Choroid plexus epithelial cell (primary cell): Measurements from ENCODE around the gene SSUH2.

Experiments
- DNase-seq: peaks from one replicate; pipeline ENCODE4 v3.0.0-alpha.2; 2010; ENCODE audit warnings: low read depth
- H3K4me3 ChIP-seq: 2 replicates; pipeline ENCODE4 v1.5.1; 2011; ENCODE audit warnings: low read depth, mild to moderate bottlenecking, control low read depth, low read length, moderate library complexity
- TF ChIP-seq, protein P1 (sequence below): conservative IDR thresholded peaks from 2 replicates; pipeline ENCODE4 v1.5.1; 2011; ENCODE audit warnings: low read depth, mild to moderate bottlenecking, control low read depth, inconsistent platforms, low read length, moderate library complexity

Gene SSUH2

DNA sequence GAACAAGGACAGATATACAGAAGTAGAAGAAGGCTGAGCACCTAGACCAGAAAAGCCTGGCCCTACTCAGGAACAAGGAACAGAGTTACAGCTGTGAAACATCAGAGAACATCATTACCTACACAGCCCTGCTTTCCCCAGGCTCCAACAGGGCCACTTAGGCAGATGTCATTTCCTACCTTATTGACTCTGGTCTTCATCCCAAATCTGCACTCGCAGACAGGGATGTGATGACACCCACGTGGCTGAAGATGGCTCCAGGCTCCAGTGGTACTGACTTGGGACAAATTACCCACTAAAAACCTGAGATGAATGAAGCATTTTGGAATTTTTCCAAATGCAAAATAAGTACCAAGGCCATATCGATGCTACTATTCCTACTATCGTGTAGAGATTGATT lies 18.0 kb upstream of the SSUH2 start:
- TF ChIP-seq, protein P1, sequence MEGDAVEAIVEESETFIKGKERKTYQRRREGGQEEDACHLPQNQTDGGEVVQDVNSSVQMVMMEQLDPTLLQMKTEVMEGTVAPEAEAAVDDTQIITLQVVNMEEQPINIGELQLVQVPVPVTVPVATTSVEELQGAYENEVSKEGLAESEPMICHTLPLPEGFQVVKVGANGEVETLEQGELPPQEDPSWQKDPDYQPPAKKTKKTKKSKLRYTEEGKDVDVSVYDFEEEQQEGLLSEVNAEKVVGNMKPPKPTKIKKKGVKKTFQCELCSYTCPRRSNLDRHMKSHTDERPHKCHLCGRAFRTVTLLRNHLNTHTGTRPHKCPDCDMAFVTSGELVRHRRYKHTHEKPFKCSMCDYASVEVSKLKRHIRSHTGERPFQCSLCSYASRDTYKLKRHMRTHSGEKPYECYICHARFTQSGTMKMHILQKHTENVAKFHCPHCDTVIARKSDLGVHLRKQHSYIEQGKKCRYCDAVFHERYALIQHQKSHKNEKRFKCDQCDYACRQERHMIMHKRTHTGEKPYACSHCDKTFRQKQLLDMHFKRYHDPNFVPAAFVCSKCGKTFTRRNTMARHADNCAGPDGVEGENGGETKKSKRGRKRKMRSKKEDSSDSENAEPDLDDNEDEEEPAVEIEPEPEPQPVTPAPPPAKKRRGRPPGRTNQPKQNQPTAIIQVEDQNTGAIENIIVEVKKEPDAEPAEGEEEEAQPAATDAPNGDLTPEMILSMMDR: no peak
- no peak overlapping the region for H3K4me3 ChIP-seq
- DNase-seq: no peak

DNA sequence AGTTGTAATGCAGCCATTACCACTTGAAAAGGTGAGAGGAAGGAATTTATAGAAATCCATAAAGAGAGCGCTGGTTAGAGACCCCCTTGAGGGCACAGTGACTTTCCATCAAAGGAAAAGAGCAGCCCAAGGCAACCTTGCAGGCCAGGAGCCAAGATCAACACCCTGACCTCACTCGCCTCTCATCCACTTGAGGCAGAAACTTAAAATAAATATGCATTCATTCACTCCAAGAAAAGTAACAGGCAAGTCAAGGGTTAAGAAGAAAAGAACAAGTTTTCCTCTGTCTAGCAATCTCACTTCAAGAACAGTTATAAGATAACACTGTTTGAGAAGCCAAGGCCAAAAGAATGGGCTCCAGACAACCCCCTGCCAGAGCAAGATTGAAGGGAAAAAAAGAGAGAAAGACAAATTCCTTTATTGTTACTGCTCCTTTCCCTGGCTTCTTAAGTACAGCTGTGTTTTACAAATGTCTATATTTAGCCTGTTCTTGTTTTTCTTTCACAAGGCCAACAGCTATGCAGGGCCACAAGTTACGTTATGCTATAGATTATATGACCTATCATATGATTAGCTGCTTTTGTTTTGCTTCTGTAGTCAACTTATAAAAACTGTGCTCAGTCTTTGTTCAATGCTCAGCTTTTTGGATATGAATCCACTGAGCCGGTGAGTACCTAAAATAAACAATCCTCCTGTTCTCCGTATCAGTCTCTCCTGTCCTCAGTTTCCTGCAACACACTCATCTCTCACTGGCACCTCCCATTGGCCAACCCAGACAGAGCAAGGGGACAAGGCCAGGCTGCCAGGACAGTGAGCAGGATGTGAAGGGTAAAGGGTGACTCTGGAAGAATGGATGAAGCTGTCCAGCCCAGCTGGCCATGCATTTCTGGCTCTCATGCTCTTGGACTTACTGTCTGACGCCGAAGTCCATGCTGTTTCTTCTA lies 15.8 kb upstream of the SSUH2 start:
- H3K4me3 ChIP-seq: no peak overlapping the region
- DNase-seq: peak; percentile 83
- TF ChIP-seq, protein P1: no peak

GRCh38 chr3:8659242-8659641 lies 14.6 kb upstream of the SSUH2 start:
- no peak overlapping the region for H3K4me3 ChIP-seq
- TF ChIP-seq, protein P1: no peak
- no peak for DNase-seq

DNA sequence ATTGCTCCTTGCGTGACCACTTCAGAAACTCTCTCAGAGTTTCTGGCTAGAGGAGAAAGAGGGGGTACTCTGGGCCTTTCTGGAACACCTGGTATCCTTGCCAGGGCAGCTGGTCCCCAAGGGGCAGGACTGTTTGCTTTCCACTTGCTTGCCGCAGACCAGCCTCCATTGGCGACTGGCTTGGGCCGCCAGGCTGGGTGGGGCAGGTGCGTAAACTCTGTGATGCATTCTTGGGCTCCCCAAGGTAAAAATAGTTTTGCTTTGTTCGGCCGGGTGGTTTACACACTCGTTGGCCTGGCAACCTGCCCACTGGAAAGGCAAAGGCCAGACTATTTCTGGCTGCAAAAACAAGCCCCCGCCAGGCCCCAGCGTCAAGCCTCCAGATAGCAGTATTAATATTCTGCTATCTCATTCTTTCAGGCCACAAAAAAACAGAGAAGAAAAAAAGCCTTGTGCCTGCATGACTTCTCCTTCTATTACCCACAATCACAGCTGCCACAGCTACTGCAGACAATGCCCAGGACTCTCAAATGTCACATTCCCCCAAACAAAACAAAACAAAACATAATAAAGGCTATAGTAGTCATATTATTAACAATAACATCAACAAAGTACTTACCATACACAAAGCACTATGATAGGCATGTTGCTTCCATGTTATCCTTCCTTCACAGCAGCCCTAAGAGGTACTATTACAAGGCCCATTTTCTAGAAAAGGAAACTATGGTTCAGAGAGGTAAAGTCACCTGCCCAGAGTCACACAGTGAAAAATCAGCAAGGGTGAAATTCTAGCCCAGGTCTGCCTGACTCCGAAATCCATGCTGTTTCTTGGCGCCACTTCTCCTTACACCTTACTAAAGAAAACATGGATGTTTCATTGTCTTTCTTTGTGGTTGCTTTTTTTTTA lies 14.0 kb upstream of the SSUH2 start:
- DNase-seq: peak; percentile 88
- H3K4me3 ChIP-seq: no peak overlapping the region
- TF ChIP-seq, protein P1: no peak

- H3K4me3 ChIP-seq: no peak overlapping the region
- DNase-seq: peak; percentile 49
- TF ChIP-seq, protein P1: no peak
Measured at GRCh38 chr3:8657804-8658305, 13.3 kb upstream of the SSUH2 start.

DNA sequence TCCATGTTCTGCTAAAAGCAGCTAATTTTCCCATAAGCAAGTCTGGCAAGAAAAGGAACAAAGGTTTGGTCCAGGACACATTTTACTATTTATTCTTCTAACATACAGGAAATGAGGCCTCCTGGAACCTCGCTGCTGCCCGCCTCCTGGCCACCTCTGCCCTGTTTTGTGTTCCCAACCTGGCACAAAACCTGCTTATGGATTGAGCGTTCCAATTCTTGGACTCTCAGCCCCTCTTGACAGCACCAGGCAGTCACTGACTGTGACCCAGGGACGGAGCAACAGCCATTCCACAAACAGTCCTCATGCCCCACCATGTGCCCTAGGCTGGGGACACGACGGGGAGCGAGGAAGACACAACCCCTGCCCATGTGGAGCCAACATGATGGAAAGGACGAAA lies 11.6 kb upstream of the SSUH2 start:
- DNase-seq: no peak
- TF ChIP-seq, protein P1: no peak
- no peak overlapping the region for H3K4me3 ChIP-seq
